Coronary artery (tissue), 2 donors: ENCODE data around the gene SLC29A1.
"Not testable (repeated sequence)": the region's sequence is repeated elsewhere in the genome, so short reads cannot be mapped to it uniquely, and the experiment has no call there.

Experiments used
- DNase-seq: peaks from one replicate; pipeline ENCODE4 v3.0.0-alpha.2; 2017; ENCODE audit warnings: low spot score
- H3K27ac ChIP-seq, 2 donors: fragments of 200-600 bp; sonication (generic); one replicate each; pipeline ENCODE4 v1.5.1; 2016 to 2019
- H3K4me3 ChIP-seq: fragments of 200-600 bp; sonication (generic); 2 replicates; pipeline ENCODE4 v1.5.1; 2016; ENCODE audit warnings: mild to moderate bottlenecking, moderate library complexity
- TF ChIP-seq, protein P1 (sequence below): fragments of 200-600 bp; sonication (generic); IDR thresholded peaks from one replicate; pipeline ENCODE4 v1.5.1; 2019; ENCODE audit warnings: antibody characterized with exemption

The SLC29A1 gene

DNA sequence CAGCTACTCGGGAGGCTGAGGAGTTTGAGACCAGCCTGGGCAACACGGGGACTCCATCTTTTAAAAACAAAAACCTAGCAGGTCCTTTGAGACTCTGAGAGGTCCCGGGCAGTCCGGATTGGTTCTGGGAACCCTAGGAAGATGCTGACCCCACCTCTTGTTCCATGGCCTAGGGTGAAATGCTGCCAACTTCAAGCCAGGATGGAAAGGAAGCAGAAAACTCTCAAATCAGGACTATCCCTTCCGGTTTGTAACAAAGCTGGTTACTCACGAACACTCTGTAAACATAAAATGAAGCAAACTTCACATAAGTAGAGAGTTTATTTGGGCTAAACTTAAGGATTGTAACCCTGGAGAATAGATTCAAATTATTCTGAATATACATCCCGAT is 36.8 kb upstream of the SLC29A1 start:
- no peak for DNase-seq
- H3K27ac ChIP-seq, result peak overlapping the region in 1 of 2 donors; percentile 28
- TF ChIP-seq, protein P1, sequence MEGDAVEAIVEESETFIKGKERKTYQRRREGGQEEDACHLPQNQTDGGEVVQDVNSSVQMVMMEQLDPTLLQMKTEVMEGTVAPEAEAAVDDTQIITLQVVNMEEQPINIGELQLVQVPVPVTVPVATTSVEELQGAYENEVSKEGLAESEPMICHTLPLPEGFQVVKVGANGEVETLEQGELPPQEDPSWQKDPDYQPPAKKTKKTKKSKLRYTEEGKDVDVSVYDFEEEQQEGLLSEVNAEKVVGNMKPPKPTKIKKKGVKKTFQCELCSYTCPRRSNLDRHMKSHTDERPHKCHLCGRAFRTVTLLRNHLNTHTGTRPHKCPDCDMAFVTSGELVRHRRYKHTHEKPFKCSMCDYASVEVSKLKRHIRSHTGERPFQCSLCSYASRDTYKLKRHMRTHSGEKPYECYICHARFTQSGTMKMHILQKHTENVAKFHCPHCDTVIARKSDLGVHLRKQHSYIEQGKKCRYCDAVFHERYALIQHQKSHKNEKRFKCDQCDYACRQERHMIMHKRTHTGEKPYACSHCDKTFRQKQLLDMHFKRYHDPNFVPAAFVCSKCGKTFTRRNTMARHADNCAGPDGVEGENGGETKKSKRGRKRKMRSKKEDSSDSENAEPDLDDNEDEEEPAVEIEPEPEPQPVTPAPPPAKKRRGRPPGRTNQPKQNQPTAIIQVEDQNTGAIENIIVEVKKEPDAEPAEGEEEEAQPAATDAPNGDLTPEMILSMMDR, result no peak
- H3K4me3 ChIP-seq, result no peak overlapping the region

DNA sequence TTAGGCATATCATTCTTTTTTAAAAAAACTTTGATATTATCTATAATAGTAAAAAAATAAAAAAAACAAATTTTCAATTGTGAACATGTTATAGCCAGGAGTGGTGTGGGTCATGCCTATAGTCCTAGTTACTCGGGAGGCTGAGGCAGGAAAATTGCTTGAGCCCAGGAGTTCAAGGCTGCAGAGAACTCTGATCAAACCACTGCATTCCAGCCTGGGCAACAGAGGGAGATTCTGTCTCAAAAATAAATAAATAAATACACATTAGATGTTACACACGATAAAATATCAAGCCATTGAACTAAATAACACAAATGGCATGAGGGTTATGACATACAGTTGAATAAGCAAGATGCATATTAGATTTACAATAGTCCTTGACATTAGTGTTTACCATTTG is 34.6 kb upstream of the SLC29A1 start:
- DNase-seq, result no peak
- H3K27ac ChIP-seq, result no peak overlapping the region
- TF ChIP-seq, protein P1, result no peak
- H3K4me3 ChIP-seq, result no peak overlapping the region

DNA sequence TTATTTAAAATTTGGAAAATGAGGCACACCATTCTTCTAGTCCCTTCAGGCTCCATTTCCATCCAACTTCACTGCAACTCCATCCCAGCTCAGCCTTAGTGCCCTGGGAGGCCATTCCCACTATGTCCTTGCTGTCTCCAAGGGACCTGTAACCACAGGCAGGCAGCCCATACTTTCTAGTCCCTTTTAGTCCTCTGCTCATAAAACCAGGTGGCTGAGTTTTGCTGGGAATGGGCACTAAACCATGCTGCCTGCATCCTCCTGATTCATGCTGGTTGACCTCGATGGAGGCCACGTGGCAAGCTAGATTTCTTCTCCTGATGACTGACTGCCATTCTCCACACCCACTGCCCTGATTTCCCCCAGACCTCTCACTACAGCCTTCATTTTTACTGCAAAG is 34.1 kb upstream of the SLC29A1 start:
- DNase-seq, result no peak
- TF ChIP-seq, protein P1, result no peak
- no peak overlapping the region for H3K27ac ChIP-seq
- no peak overlapping the region for H3K4me3 ChIP-seq

DNA sequence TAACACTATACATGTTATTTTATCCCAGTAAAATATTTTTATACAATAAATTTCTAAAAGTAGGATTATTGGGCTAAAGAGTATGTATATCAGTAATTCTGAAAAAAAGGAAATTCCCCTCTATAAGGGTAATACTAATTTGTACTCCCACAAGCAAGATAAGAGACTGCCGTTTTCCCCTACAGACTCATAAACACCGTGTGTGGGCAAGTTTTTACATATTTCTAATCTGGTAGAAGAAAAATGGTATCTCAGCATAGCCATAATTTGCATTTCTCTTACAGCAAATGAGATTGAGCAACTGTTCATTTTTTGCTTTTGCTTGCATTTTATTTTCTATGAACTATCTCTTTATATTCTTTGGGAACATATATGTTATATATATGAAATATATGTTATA is 32.7 kb upstream of the SLC29A1 start:
- Histone ChIP-seq H3K4me3 (no peak overlapping the region), H3K27ac (no peak overlapping the region)
- TF ChIP-seq, protein P1, result no peak
- DNase-seq, result no peak

DNA sequence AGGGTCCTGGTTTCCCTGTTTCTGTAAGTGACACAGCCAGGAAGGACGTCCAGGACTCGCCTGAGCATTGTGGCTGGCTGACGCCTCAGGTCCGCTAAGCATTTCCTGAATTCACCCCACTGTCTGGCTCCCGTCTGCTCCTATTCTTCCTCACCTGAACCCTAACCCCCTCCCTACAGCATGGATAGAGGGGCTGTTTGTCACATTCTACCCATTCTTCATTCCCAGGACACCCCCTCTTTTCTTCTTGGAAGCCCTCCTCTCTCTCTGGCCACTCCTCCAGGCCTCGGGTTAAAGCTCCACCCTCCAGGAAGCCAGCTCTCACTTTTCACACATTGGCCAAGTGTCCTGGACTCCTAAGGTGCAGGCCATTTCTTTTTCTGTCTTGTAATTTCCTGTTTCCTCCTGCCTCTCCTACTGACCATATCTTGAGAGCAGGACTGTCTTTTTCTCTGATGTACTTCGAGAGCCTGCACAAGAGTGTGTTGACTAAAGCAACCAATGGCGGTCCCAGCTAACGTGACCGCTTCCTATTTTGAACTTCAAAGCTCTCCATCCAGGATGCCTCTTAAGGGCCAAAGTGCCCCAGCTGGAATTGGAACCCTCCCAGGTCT is 30.9 kb upstream of the SLC29A1 start:
- TF ChIP-seq, protein P1, result no peak
- Histone ChIP-seq H3K27ac (no peak overlapping the region), H3K4me3 (no peak overlapping the region)
- no peak for DNase-seq

DNA sequence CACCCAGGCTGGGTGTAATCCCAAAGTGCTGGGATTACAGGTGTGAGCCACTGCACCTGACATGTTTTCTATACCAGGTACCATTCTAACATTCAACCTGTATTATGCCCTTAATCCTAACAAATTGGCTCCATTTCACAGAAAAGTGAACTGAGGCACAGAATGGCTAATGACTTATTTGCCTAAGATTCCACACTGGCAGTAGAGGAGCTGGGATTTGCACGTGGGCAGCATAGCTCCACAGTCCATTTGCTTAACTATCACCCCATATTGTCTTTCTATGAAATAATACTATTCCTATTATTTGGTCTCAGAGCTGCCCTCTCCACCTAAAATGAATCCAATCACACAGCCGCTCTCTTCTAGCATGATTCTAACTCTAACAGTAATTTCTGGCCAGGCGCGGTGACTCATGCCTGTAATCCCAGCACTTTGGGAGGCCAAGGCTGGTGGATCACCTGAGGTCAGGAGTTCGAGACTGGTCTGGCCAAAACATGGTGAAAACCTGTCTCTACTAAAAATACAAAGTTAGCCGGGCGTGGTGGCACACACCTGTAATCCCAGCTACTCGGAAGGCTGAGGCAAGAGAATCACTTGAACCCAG is 30.0 kb upstream of the SLC29A1 start:
- TF ChIP-seq, protein P1, result no peak
- no peak for DNase-seq
- Histone ChIP-seq H3K27ac (no peak overlapping the region), H3K4me3 (no peak overlapping the region)

DNA sequence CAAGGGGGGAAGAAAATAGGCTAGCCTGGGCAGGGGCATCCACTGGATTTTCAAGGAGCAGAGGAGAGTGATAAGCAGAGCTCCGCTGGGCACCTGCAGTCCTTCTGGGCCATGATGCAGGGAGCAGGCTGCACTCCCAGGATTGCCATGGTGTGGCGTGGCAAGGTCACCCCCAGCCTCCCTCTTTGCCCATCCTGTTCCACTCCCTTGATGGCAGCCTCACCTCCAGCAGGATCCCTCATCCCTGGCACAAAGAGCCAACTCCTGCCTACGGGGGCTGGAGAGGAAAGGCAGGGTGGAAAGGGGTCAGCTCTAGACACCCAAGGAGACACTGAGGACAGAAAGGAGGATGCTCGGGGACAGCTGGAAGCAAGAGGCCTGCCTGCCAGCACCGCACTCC is 29.1 kb upstream of the SLC29A1 start:
- no peak for DNase-seq
- H3K27ac ChIP-seq, result no peak overlapping the region
- TF ChIP-seq, protein P1, result no peak

DNA sequence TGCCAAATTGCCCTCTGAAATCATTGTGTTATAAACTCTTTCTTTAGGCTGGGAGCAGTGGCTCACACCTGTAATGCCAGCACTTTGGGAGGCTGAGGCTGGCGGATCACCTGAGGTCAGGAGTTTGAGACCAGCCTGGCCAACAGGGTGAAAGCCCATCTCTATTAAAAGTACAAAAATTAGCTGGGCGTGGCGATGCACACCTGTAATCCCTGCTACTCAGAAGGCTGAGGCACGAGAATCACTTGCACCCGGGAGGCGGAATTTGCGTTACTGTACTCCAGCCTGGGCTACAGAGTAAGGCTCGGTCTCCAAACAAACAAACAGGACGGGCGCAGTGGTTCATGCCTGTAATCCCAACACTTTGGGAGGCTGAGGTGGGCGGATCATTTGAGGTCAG is 27.0 kb upstream of the SLC29A1 start:
- H3K27ac ChIP-seq, H3K4me3 ChIP-seq, DNase-seq: not testable (repeated sequence)

More for the DNA sequence above, 29.1 kb upstream of the SLC29A1 start:
- no peak overlapping the region for H3K4me3 ChIP-seq
